SK-N-SH (cell line): ENCODE data around the gene TBX2. TPM values are rescaled to one million over a fixed set of nuclear protein-coding genes. Genes with fewer than 3 reads are reported as not detected.

ENCODE experiments used
- CTCF ChIA-PET: fragments of 300-600, 350-600 bp; formaldehyde crosslinking; extraction: SDS; loops from one replicate; lab custom pipeline; 2021; lab: Yijun Ruan, JAX
- POLR2A ChIA-PET: fragments of 350-600 bp; sonication (Branson Sonifier 250); formaldehyde crosslinking; extraction: SDS; loops from one replicate; lab custom pipeline; 2020; ENCODE audit warnings: antibody characterized with exemption, inconsistent platforms; lab: Yijun Ruan, JAX
- DNase-seq: peaks from one replicate; pipeline ENCODE4 v3.0.0; 2012
- H2AFZ ChIP-seq: fragments of 200-600 bp; sonication (generic); 2 replicates; pipeline ENCODE4 v1.8.1; 2016; ENCODE audit warnings: antibody characterized with exemption, mild to moderate bottlenecking, low read depth
- H3F3A ChIP-seq: fragments of 200-600 bp; sonication (generic); replicated peaks from 2 replicates; pipeline ENCODE3; 2016; ENCODE audit warnings: antibody characterized with exemption, mild to moderate bottlenecking; ENCODE audit not compliant: insufficient read depth
- H3K27ac ChIP-seq, 2 experiments: fragments of 200-500 bp in 1 of 2; fragments of 200-600 bp in 1 of 2; sonication (Bioruptor generic) in 1 of 2; sonication (generic), shearing (Covaris generic) in 1 of 2; 2 replicates each; pipeline versions ENCODE4 v1.5.1 to v1.6.1; 2014 to 2016; ENCODE audit warnings: low read depth in 2 of 2, inconsistent platforms in 1 of 2, low read length in 1 of 2, mild to moderate bottlenecking in 1 of 2, mixed read lengths in 1 of 2
- H3K27me3 ChIP-seq: fragments of 200-600 bp; sonication (generic), shearing (Covaris generic); 2 replicates; pipeline ENCODE4 v1.6.1; 2016; ENCODE audit warnings: mixed run types; ENCODE audit not compliant: insufficient read depth
- H3K36me3 ChIP-seq, 2 experiments: fragments of 200-500 bp in 1 of 2; fragments of 200-600 bp in 1 of 2; sonication (Bioruptor generic) in 1 of 2; sonication (generic) in 1 of 2; replicated peaks in 1 of 2; 2 replicates each; pipeline versions ENCODE3 to v1.5.1; 2014 to 2016; ENCODE audit warnings: low read length in 1 of 2, mild to moderate bottlenecking in 1 of 2; ENCODE audit not compliant: insufficient read depth in 2 of 2, control insufficient read depth in 1 of 2
- H3K4me1 ChIP-seq, 2 experiments: fragments of 200-500 bp in 1 of 2; fragments of 200-600 bp in 1 of 2; sonication (Bioruptor generic) in 1 of 2; sonication (generic), shearing (Covaris generic) in 1 of 2; 2 replicates each; pipeline versions ENCODE4 v1.5.1 to v1.6.1; 2014 to 2016; ENCODE audit warnings: low read depth in 1 of 2, low read length in 1 of 2, mixed run types in 1 of 2; ENCODE audit not compliant: insufficient read depth in 2 of 2, control insufficient read depth in 1 of 2
- H3K4me2 ChIP-seq: fragments of 200-600 bp; sonication (generic), shearing (Covaris generic); 2 replicates; pipeline ENCODE4 v1.6.1; 2017; ENCODE audit warnings: mixed run types
- H3K4me3 ChIP-seq, 2 experiments: fragments of 200-500 bp in 1 of 2; fragments of 200-600 bp in 1 of 2; sonication (Bioruptor generic) in 1 of 2; sonication (generic), shearing (Covaris generic) in 1 of 2; 2 replicates each; pipeline versions ENCODE4 v1.5.1 to v1.8.1; 2014 to 2016; ENCODE audit warnings: low read depth in 2 of 2, inconsistent platforms in 1 of 2, low read length in 1 of 2, mild to moderate bottlenecking in 1 of 2, mixed read lengths in 1 of 2, moderate library complexity in 1 of 2
- H3K79me2 ChIP-seq: fragments of 200-600 bp; sonication (generic); 2 replicates; pipeline ENCODE4 v1.8.1; 2017; ENCODE audit warnings: mild to moderate bottlenecking; ENCODE audit not compliant: insufficient read depth
- H3K9ac ChIP-seq: fragments of 200-600 bp; sonication (generic); 2 replicates; pipeline ENCODE4 v1.6.1; 2017; ENCODE audit warnings: mixed run types
- H3K9me2 ChIP-seq: fragments of 200-600 bp; sonication (generic); 2 replicates; pipeline ENCODE4 v1.6.1; 2017; ENCODE audit warnings: mixed run types
- H3K9me3 ChIP-seq: fragments of 200-600 bp; sonication (generic); 2 replicates; pipeline ENCODE4 v1.6.1; 2017; ENCODE audit warnings: mixed run types, mild to moderate bottlenecking, moderate library complexity
- H4K20me1 ChIP-seq: fragments of 200-600 bp; sonication (generic); 2 replicates; pipeline ENCODE4 v1.6.1; 2017; ENCODE audit warnings: mild to moderate bottlenecking, mixed run types; ENCODE audit not compliant: insufficient read depth
- CHD2 ChIP-seq: fragments of 150-350 bp; IDR thresholded peaks from 2 replicates; pipeline ENCODE4 v1.6.1; 2018; ENCODE audit warnings: low read length; ENCODE audit not compliant: partially characterized antibody
- JUND ChIP-seq: IDR thresholded peaks from 2 replicates; pipeline ENCODE4 v1.4.0; 2012
- NFIC ChIP-seq: IDR thresholded peaks from 2 replicates; pipeline ENCODE4 v1.4.0; 2012; ENCODE audit warnings: borderline replicate concordance
- POLR2AphosphoS5 ChIP-seq: IDR thresholded peaks from 2 replicates; pipeline ENCODE4 v1.6.1; 2012; ENCODE audit warnings: low read depth, low read length
- RCOR1 ChIP-seq: fragments of 150-350 bp; IDR thresholded peaks from 2 replicates; pipeline ENCODE4 v1.6.1; 2017; ENCODE audit warnings: antibody characterized with exemption, low read length
- RFX5 ChIP-seq: IDR thresholded peaks from 2 replicates; pipeline ENCODE4 v1.6.1; 2012; ENCODE audit warnings: mild to moderate bottlenecking, improper control_type of control experiment, low read length
- SIN3A ChIP-seq: IDR thresholded peaks from 2 replicates; pipeline ENCODE4 v1.6.1; 2012; ENCODE audit warnings: low read depth, mild to moderate bottlenecking, low read length, moderate library complexity, borderline replicate concordance
- SMC3 ChIP-seq: IDR thresholded peaks from 2 replicates; pipeline ENCODE4 v1.6.1; 2012; ENCODE audit warnings: low read depth, low read length, improper control_type of control experiment
- TAF1 ChIP-seq: IDR thresholded peaks from 2 replicates; pipeline ENCODE4 v1.6.1; 2012; ENCODE audit warnings: low read depth, mild to moderate bottlenecking, low read length, moderate library complexity, borderline replicate concordance
- TEAD4 ChIP-seq: IDR thresholded peaks from 2 replicates; pipeline ENCODE4 v1.4.0; 2012; ENCODE audit warnings: mild to moderate bottlenecking, borderline replicate concordance; ENCODE audit not compliant: insufficient read depth
- YY1 ChIP-seq: IDR thresholded peaks from 2 replicates; pipeline ENCODE4 v1.4.0; 2012; ENCODE audit warnings: low read depth, mild to moderate bottlenecking
- WGBS: methylation state at CpG from one replicate; pipeline ENCODE4 v1.1.6; 2017; ENCODE audit warnings: low lambda C conversion rate; 5-methylcytosine and 5-hydroxymethylcytosine counted together
- polyA plus RNA-seq, 3 experiments: library from polyadenylated mRNA; depleted of rRNA; stranded (reverse); fragments of >200 nt; gene quantifications; 2 replicates each; pipeline ENCODE4 v1.2.3, GENCODE V29; 2012
- TF ChIP-seq, protein P1 (sequence below): IDR thresholded peaks from 2 replicates; pipeline ENCODE4 v1.4.0; 2012; ENCODE audit warnings: low read depth, borderline replicate concordance
- TF ChIP-seq, protein P2 (sequence below): IDR thresholded peaks from 2 replicates; pipeline ENCODE4; 2012
- TF ChIP-seq, protein P3 (sequence below): fragments of 150-350 bp; IDR thresholded peaks from 2 replicates; pipeline ENCODE4 v1.6.1; 2017; ENCODE audit warnings: antibody characterized with exemption, low read length, low read depth, borderline replicate concordance
- TF ChIP-seq, protein P4 (sequence below): fragments of 150-350 bp; IDR thresholded peaks from 2 replicates; pipeline ENCODE4 v1.6.1; 2016; ENCODE audit warnings: mild to moderate bottlenecking, low read depth, low read length

The TBX2 gene
- polyA plus RNA-seq, 1 of the 3 experiments (the other 2 are of a cell fraction): 57.8 TPM

DNA sequence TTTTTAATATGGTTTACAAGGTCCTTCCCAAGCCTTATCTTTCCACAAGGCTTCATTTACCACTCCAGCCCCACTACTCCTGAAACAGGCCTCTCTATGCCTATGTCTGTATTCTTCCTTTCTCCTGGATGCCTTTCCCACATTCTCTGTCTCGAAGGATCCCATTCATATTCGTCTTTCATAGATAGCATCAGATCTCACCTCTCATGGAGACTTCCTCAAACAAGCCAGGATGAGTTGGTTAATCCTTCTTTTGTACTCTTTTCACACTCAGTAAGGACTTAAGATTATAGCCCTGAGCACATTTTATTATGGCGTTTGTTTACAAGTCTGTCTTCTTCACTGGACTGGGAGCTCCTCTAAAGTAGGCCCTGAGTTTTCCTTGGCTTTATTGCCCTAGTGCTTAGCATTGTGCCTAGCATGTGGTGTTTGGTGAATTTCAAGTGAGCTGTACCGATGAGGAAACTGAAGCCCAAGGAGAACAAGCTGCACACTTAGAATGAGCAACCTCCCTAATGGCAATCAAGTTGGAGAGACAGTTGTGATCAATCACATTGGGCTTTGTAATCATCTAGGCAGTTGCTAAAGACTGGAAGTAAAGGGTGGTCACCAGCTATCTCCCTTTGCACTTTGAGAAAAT lies 42.6 kb downstream of the TBX2 start:
- Histone ChIP-seq H3K4me2 (no peak overlapping the region), H3K9ac (no peak overlapping the region), H3K27me3 (no peaks in the 10 kb centered on the region), H3K9me3 (no peaks in the 10 kb centered on the region), H4K20me1 (no peaks in the 10 kb centered on the region), H3K27ac (no peak overlapping the region), H3K4me1 (no peaks in the 10 kb centered on the region; a peak in 1 of 4 replicates), H3K79me2 (no peaks in the 10 kb centered on the region), H3K9me2 (no peaks in the 10 kb centered on the region), H3K4me3 (no peak overlapping the region), H3F3A (no peaks in the 10 kb centered on the region), H3K36me3 (no peaks in the 10 kb centered on the region), H2AFZ (no peak overlapping the region)
- WGBS: 66% methylated on average over 4 of the region's 4 CpGs
- DNase-seq: no peak
- CTCF ChIA-PET: interaction anchor here (1.1 to 3.5 kb wide), 3 partner anchors 24 to 108 kb away, joined by 3 to 11 read pairs (median 4); no protein-coding TSS in a partner anchor
- POLR2A ChIA-PET: no interaction called here
- TF ChIP-seq SIN3A: no peak
- no peak for TF ChIP-seq CHD2
- TF ChIP-seq YY1: no peak
- TF ChIP-seq, protein P1, sequence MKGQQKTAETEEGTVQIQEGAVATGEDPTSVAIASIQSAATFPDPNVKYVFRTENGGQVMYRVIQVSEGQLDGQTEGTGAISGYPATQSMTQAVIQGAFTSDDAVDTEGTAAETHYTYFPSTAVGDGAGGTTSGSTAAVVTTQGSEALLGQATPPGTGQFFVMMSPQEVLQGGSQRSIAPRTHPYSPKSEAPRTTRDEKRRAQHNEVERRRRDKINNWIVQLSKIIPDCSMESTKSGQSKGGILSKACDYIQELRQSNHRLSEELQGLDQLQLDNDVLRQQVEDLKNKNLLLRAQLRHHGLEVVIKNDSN: no peak
- TF ChIP-seq, protein P2, sequence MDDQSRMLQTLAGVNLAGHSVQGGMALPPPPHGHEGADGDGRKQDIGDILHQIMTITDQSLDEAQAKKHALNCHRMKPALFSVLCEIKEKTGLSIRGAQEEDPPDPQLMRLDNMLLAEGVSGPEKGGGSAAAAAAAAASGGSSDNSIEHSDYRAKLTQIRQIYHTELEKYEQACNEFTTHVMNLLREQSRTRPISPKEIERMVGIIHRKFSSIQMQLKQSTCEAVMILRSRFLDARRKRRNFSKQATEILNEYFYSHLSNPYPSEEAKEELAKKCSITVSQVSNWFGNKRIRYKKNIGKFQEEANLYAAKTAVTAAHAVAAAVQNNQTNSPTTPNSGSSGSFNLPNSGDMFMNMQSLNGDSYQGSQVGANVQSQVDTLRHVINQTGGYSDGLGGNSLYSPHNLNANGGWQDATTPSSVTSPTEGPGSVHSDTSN: no peak
- TF ChIP-seq NFIC: no peak
- TF ChIP-seq RFX5: no peak
- TF ChIP-seq JUND: no peak
- TF ChIP-seq, protein P3, sequence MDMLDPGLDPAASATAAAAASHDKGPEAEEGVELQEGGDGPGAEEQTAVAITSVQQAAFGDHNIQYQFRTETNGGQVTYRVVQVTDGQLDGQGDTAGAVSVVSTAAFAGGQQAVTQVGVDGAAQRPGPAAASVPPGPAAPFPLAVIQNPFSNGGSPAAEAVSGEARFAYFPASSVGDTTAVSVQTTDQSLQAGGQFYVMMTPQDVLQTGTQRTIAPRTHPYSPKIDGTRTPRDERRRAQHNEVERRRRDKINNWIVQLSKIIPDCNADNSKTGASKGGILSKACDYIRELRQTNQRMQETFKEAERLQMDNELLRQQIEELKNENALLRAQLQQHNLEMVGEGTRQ: no peak

DNA sequence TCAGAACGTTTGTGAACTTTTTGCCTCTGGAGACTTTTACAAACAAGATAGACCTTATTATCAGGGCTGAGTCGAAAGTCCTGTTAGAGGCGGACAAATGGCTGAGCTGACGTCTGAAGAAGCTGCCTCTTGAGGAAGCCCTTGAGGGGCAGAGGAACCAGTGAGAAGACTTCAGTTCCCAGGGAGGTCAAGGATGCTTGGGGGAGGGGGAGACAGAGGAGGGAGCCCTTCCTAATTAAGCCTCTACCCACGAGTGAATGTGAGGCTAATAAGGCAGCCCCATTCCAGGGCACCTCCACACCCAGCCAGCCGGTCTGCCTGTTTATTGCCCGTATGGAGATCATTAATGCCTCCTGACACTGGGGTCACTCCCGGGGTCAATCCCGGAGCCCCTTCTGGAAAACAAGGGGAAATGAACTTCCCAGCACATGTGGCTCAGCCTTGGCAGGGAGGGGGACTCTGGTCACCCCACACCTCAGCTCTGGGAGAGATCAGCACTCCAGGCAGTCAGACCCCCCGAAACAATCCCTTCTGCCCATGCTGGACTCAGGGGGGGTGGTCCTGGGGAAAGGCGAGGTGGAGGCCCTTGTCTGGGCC lies 43.3 kb downstream of the TBX2 start:
- peak; percentile 50 for DNase-seq

More for the DNA sequence above, 43.3 kb downstream of the TBX2 start:
- no peaks in the 10 kb centered on the region for H3K79me2 ChIP-seq
- no peaks in the 10 kb centered on the region for H3K9me3 ChIP-seq
- H3K36me3 ChIP-seq: no peaks in the 10 kb centered on the region
- ChIA-PET POLR2A (no interaction called here), CTCF (interaction anchor here (0.9 to 3.5 kb wide), 4 partner anchors 19 to 108 kb away, joined by 3 to 11 read pairs (median 4); no protein-coding TSS in a partner anchor)
- H3K27me3 ChIP-seq: no peaks in the 10 kb centered on the region
- no peaks in the 10 kb centered on the region for H3F3A ChIP-seq
- H3K9me2 ChIP-seq: no peaks in the 10 kb centered on the region
- H3K9ac ChIP-seq: no peak overlapping the region
- no peak overlapping the region for H2AFZ ChIP-seq
- H3K27ac ChIP-seq: no peak overlapping the region
- H4K20me1 ChIP-seq: no peaks in the 10 kb centered on the region
- H3K4me1 ChIP-seq: no peaks in the 10 kb centered on the region; a peak in 1 of 4 replicates
- no peak overlapping the region for H3K4me2 ChIP-seq
- 55% methylated on average over 8 of the region's 11 CpGs for WGBS
- H3K4me3 ChIP-seq: no peak overlapping the region
- TF ChIP-seq CHD2: no peak
- no peak for TF ChIP-seq TEAD4
- TF ChIP-seq JUND: no peak
- no peak for TF ChIP-seq SMC3
- TF ChIP-seq RCOR1: no peak
- TF ChIP-seq POLR2AphosphoS5: no peak
- no peak for TF ChIP-seq TAF1
- no peak for TF ChIP-seq SIN3A
- TF ChIP-seq, protein P4, sequence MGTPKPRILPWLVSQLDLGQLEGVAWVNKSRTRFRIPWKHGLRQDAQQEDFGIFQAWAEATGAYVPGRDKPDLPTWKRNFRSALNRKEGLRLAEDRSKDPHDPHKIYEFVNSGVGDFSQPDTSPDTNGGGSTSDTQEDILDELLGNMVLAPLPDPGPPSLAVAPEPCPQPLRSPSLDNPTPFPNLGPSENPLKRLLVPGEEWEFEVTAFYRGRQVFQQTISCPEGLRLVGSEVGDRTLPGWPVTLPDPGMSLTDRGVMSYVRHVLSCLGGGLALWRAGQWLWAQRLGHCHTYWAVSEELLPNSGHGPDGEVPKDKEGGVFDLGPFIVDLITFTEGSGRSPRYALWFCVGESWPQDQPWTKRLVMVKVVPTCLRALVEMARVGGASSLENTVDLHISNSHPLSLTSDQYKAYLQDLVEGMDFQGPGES: no peak
